H1 (cell line): Measurements from ENCODE around the gene IARS2. TPM values are rescaled to one million over a fixed set of nuclear protein-coding genes. Genes with fewer than 3 reads are reported as not detected.
A peak's percentile ranks its signal among the peaks of the same experiment; 100 is the strongest.

ENCODE experiments used
- CTCF ChIA-PET: fragments of 300-600 bp; sonication (Branson Sonifier 250); formaldehyde crosslinking; loops from one replicate; lab custom pipeline; 2021; ENCODE audit not compliant: partially characterized antibody; lab: Charles Lee
- POLR2A ChIA-PET: fragments of 300-600 bp; sonication (Branson Sonifier 250); formaldehyde crosslinking; loops from one replicate; lab custom pipeline; 2021; ENCODE audit warnings: inconsistent platforms; ENCODE audit not compliant: partially characterized antibody; lab: Charles Lee
- DNase-seq, 2 experiments: peaks; one replicate each; pipeline versions ENCODE4 v3.0.0 to v3.0.0-alpha.2; 2010 to 2022; ENCODE audit warnings: low spot score in 2 of 2, low read depth in 1 of 2, mixed read lengths in 1 of 2
- FAIRE-seq: peaks from 2 replicates; lab custom pipeline; 2011; peaks lifted over from hg19 to GRCh38; lab: Jason Lieb, UNC
- H2AFZ ChIP-seq: 2 replicates; pipeline ENCODE4 v1.8.1; 2012; ENCODE audit warnings: low read length, inconsistent platforms
- H2AK5ac ChIP-seq: 2 replicates; pipeline ENCODE4 v1.6.1; 2013; ENCODE audit warnings: low read depth, low read length
- H2BK120ac ChIP-seq: replicated peaks from 2 replicates; pipeline ENCODE3; 2013; ENCODE audit warnings: low read depth, low read length, inconsistent platforms
- H2BK12ac ChIP-seq: 2 replicates; pipeline ENCODE4 v1.6.1; 2013; ENCODE audit warnings: low read depth, low read length
- H2BK15ac ChIP-seq: 2 replicates; pipeline ENCODE4 v1.6.1; 2013; ENCODE audit warnings: low read length
- H2BK20ac ChIP-seq: 2 replicates; pipeline ENCODE4 v1.6.1; 2013; ENCODE audit warnings: low read length
- H2BK5ac ChIP-seq: 2 replicates; pipeline ENCODE4 v1.6.1; 2013; ENCODE audit warnings: low read depth, low read length
- H3K14ac ChIP-seq: 2 replicates; pipeline ENCODE4 v1.6.1; 2013; ENCODE audit warnings: inconsistent platforms; ENCODE audit not compliant: insufficient read length
- H3K18ac ChIP-seq: 2 replicates; pipeline ENCODE4 v1.6.1; 2013; ENCODE audit warnings: low read length; ENCODE audit errors: extremely low read depth
- H3K23ac ChIP-seq: 2 replicates; pipeline ENCODE4 v1.6.1; 2013; ENCODE audit warnings: inconsistent platforms; ENCODE audit not compliant: insufficient read length
- H3K23me2 ChIP-seq: 2 replicates; pipeline ENCODE4 v1.6.1; 2013; ENCODE audit warnings: low read depth, low read length
- H3K27ac ChIP-seq: 2 replicates; pipeline ENCODE4 v1.6.1; 2011; ENCODE audit warnings: low read depth, low read length, inconsistent platforms
- H3K27me3 ChIP-seq, 4 experiments: replicated peaks in 1 of 4; 1 replicate in 1 of 4; 2 replicates in 3 of 4; pipeline versions ENCODE4 v1.6.1 to v1.8.1; 2011 to 2013; ENCODE audit warnings: low read length in 3 of 4, mild to moderate bottlenecking in 3 of 4, inconsistent platforms in 2 of 4, mixed read lengths in 2 of 4, moderate library complexity in 1 of 4; ENCODE audit not compliant: control insufficient read depth in 3 of 4, insufficient read depth in 3 of 4; ENCODE audit errors: extremely low read depth in 1 of 4
- H3K36me3 ChIP-seq, 4 experiments: 2 replicates each; pipeline versions ENCODE4 v1.6.1 to v1.8.1; 2011 to 2013; ENCODE audit warnings: mild to moderate bottlenecking in 4 of 4, low read length in 3 of 4, moderate library complexity in 2 of 4, control low read depth in 1 of 4, inconsistent platforms in 1 of 4; ENCODE audit not compliant: insufficient read depth in 4 of 4, control insufficient read depth in 2 of 4
- H3K4ac ChIP-seq: replicated peaks from 2 replicates; pipeline ENCODE3; 2013; ENCODE audit warnings: low read length, low read depth, mixed read lengths, inconsistent platforms; ENCODE audit not compliant: insufficient read length
- H3K4me1 ChIP-seq, 4 experiments: replicated peaks in 1 of 4; 1 replicate in 1 of 4; 2 replicates in 3 of 4; pipeline versions ENCODE4 v1.6.1 to v1.8.1; 2011 to 2013; ENCODE audit warnings: low read length in 3 of 4, inconsistent platforms in 2 of 4, mixed read lengths in 1 of 4; ENCODE audit not compliant: insufficient read depth in 4 of 4, control insufficient read depth in 3 of 4
- H3K4me2 ChIP-seq, 2 experiments: 2 replicates each; pipeline versions ENCODE4 v1.6.1 to v1.8.1; 2011 to 2013; ENCODE audit warnings: low read depth in 2 of 2, low read length in 2 of 2, control low read depth in 1 of 2, inconsistent platforms in 1 of 2, mild to moderate bottlenecking in 1 of 2; ENCODE audit not compliant: insufficient read depth in 1 of 2
- H3K4me3 ChIP-seq, 4 experiments: fragments of 200-600, 300-600 bp in 1 of 4; sonication (generic), shearing (Covaris generic), sonication (Bioruptor Twin) in 1 of 4; 2 replicates each; pipeline versions ENCODE4 v1.5.1 to v1.8.1; 2011 to 2016; ENCODE audit warnings: low read length in 4 of 4, low read depth in 3 of 4, control low read depth in 2 of 4, inconsistent platforms in 2 of 4, mild to moderate bottlenecking in 2 of 4, mixed read lengths in 1 of 4, moderate library complexity in 1 of 4; ENCODE audit not compliant: insufficient read depth in 2 of 4; ENCODE audit errors: extremely low read depth in 1 of 4
- H3K56ac ChIP-seq: replicated peaks from 2 replicates; pipeline ENCODE3; 2013; ENCODE audit warnings: low read depth, mild to moderate bottlenecking, mixed read lengths, low read length, inconsistent platforms; ENCODE audit not compliant: insufficient read length
- H3K79me1 ChIP-seq: 2 replicates; pipeline ENCODE4 v1.6.1; 2013; ENCODE audit warnings: low read depth, low read length, control low read depth
- H3K79me2 ChIP-seq, 2 experiments: 2 replicates each; pipeline versions ENCODE4 v1.6.1 to v1.8.1; 2012 to 2013; ENCODE audit warnings: low read length in 2 of 2, mild to moderate bottlenecking in 2 of 2, inconsistent platforms in 1 of 2; ENCODE audit not compliant: insufficient read depth in 2 of 2, control insufficient read depth in 1 of 2
- H3K9ac ChIP-seq, 4 experiments: replicated peaks in 1 of 4; 1 replicate in 1 of 4; 2 replicates in 3 of 4; pipeline versions ENCODE4 v1.6.1 to v1.8.1; 2011 to 2013; ENCODE audit warnings: low read depth in 3 of 4, low read length in 3 of 4, control low read depth in 2 of 4, mild to moderate bottlenecking in 2 of 4, moderate library complexity in 2 of 4, inconsistent platforms in 1 of 4; ENCODE audit errors: extremely low read depth in 1 of 4
- H3K9me3 ChIP-seq, 2 experiments: 2 replicates each; pipeline versions ENCODE4 v1.6.1 to v1.8.1; 2012 to 2013; ENCODE audit warnings: mild to moderate bottlenecking in 2 of 2, moderate library complexity in 2 of 2, control low read depth in 1 of 2, inconsistent platforms in 1 of 2, low read depth in 1 of 2, low read length in 1 of 2, mixed read lengths in 1 of 2; ENCODE audit not compliant: insufficient read depth in 2 of 2
- H4K20me1 ChIP-seq, 2 experiments: replicated peaks in 1 of 2; 2 replicates each; pipeline versions ENCODE3 to v1.8.1; 2011 to 2013; ENCODE audit warnings: inconsistent platforms in 2 of 2, low read length in 2 of 2, mild to moderate bottlenecking in 1 of 2; ENCODE audit not compliant: insufficient read depth in 2 of 2, control insufficient read depth in 1 of 2
- H4K5ac ChIP-seq: 2 replicates; pipeline ENCODE4 v1.6.1; 2013; ENCODE audit warnings: low read length, low read depth, mixed read lengths, inconsistent platforms; ENCODE audit not compliant: insufficient read length
- H4K8ac ChIP-seq: 2 replicates; pipeline ENCODE4 v1.8.0; 2013; ENCODE audit warnings: mild to moderate bottlenecking, moderate library complexity, low read length, inconsistent platforms; ENCODE audit not compliant: insufficient read depth; ENCODE audit errors: extremely low read depth
- H4K91ac ChIP-seq: replicated peaks from 2 replicates; pipeline ENCODE3; 2013; ENCODE audit warnings: low read length, mixed read lengths, inconsistent platforms; ENCODE audit not compliant: insufficient read length
- BACH1 ChIP-seq: IDR thresholded peaks from 2 replicates; pipeline ENCODE4 v1.6.1; 2012; ENCODE audit warnings: low read length, improper control_type of control experiment
- CHD2 ChIP-seq: IDR thresholded peaks from 2 replicates; pipeline ENCODE4 v1.6.1; 2012; ENCODE audit warnings: low read length, improper control_type of control experiment
- CTBP2 ChIP-seq: IDR thresholded peaks from 2 replicates; pipeline ENCODE4 v1.7.0; 2011; ENCODE audit warnings: borderline replicate concordance, mild to moderate bottlenecking, moderate library complexity, mixed read lengths, low read length; ENCODE audit not compliant: insufficient read depth, insufficient read length
- EGR1 ChIP-seq: IDR thresholded peaks from 2 replicates; pipeline ENCODE4 v1.6.1; 2011; ENCODE audit warnings: low read depth, low read length, borderline replicate concordance
- HDAC6 ChIP-seq: IDR thresholded peaks from one replicate; pipeline ENCODE4 v1.7.1; 2012; ENCODE audit warnings: low read depth, mild to moderate bottlenecking, inconsistent platforms, low read length, moderate library complexity
- JUN ChIP-seq: IDR thresholded peaks from 2 replicates; pipeline ENCODE4 v1.6.1; 2011; ENCODE audit warnings: low read depth, mild to moderate bottlenecking, improper control_type of control experiment, low read length
- MAFK ChIP-seq: IDR thresholded peaks from 2 replicates; pipeline ENCODE4 v1.6.1; 2012; ENCODE audit warnings: low read depth, mild to moderate bottlenecking, improper control_type of control experiment, low read length
- NANOG ChIP-seq: IDR thresholded peaks from 2 replicates; pipeline ENCODE4 v1.6.1; 2011; ENCODE audit warnings: low read length, low read depth, mild to moderate bottlenecking, inconsistent platforms; ENCODE audit not compliant: insufficient read depth, poor library complexity, severe bottlenecking
- POLR2A ChIP-seq, 2 experiments: IDR thresholded peaks; 1 replicate in 1 of 2; 2 replicates in 1 of 2; pipeline ENCODE4 v1.6.1; 2011; ENCODE audit warnings: low read depth in 2 of 2, low read length in 2 of 2, mild to moderate bottlenecking in 2 of 2; ENCODE audit errors: control extremely low read depth in 1 of 2
- SAP30 ChIP-seq: fragments of 300-600 bp; sonication (generic); IDR thresholded peaks from 2 replicates; pipeline ENCODE4 v1.7.1; 2012; ENCODE audit warnings: low read length, moderate library complexity, mild to moderate bottlenecking, inconsistent platforms; ENCODE audit not compliant: insufficient read depth, insufficient replicate concordance
- SP1 ChIP-seq: IDR thresholded peaks from 2 replicates; pipeline ENCODE4 v1.6.1; 2011; ENCODE audit warnings: low read depth, low read length
- TAF1 ChIP-seq: IDR thresholded peaks from 2 replicates; pipeline ENCODE4 v1.6.1; 2011; ENCODE audit warnings: mild to moderate bottlenecking, low read depth, low read length
- YY1 ChIP-seq: IDR thresholded peaks from 2 replicates; pipeline ENCODE4 v1.6.1; 2011; ENCODE audit warnings: low read depth, mild to moderate bottlenecking, low read length
- WGBS, 2 experiments: shearing (Covaris generic) in 1 of 2; methylation state at CpG; one replicate each; pipeline versions ENCODE4 v1.1.6 to v1.1.7; 2013 to 2015; ENCODE audit warnings: low lambda C conversion rate in 2 of 2, mixed read lengths in 2 of 2, inconsistent platforms in 1 of 2, low coverage in 1 of 2, missing lambda C conversion rate in 1 of 2; ENCODE audit not compliant: insufficient replicate concordance in 2 of 2, insufficient coverage in 1 of 2, insufficient read length in 1 of 2; ENCODE audit errors: extremely low coverage in 1 of 2, missing lambda C conversion rate in 1 of 2; 5-methylcytosine and 5-hydroxymethylcytosine counted together
- polyA plus RNA-seq, 7 experiments: library from polyadenylated mRNA; depleted of rRNA in 3 of 7; stranded (reverse) in 5 of 7; unstranded in 2 of 7; fragments of >200 nt in 5 of 7; fragments of 200-250 nt in 2 of 7; gene quantifications; 1 replicate in 5 of 7; 2 replicates in 1 of 7; 4 replicates in 1 of 7; pipeline versions ENCODE4 v1.2.1 to v1.2.3, GENCODE V29; 2011 to 2013; ENCODE audit warnings: missing spikeins in 2 of 7, mixed read lengths in 2 of 7
- total RNA-seq: library from RNA; stranded (reverse); fragmentation: NEBNext Ultra II Directional; extraction: Animal tissue kit (Norgen Biotek cat#: 25700); gene quantifications from 2 replicates; pipeline ENCODE4 v1.2.1, GENCODE V29; 2021
- TF ChIP-seq, protein P1 (sequence below): IDR thresholded peaks from 2 replicates; pipeline ENCODE4 v1.6.1; 2012; ENCODE audit warnings: low read length, inconsistent platforms

Gene IARS2
- total and polyA plus RNA-seq, 2 of the 8 experiments (the other 6 are each of a cell fraction or from before 2014, with no cell fraction given): 15.0 to 69.8 TPM

DNA sequence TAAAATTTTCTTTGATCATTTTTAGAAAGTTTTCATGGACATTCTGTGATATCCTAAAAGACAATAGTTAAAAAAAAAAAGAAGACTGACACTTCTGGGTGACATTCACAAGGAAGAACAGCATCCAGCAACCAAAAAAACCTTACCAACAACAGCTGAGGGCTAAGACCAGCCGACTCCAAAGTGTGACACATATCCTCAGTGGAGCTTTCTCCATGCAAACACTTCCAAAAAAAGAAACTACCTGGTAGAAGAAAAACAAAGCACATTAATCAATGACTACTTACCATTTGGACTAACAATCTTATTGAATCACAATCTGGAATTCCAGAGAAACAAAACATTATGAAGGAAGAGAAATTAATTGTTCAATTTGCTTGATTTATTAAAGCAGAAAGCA is 88.2 kb downstream of the IARS2 start:
- H3K27me3 ChIP-seq: no peaks in the 10 kb centered on the region
- H4K8ac ChIP-seq: no peak overlapping the region
- no peak overlapping the region for H2BK20ac ChIP-seq
- no peak overlapping the region for H2AK5ac ChIP-seq
- no peaks in the 10 kb centered on the region for H3K79me1 ChIP-seq
- H3K9me3 ChIP-seq: no peaks in the 10 kb centered on the region
- no peak overlapping the region for H2AFZ ChIP-seq
- H4K20me1 ChIP-seq: peaks cover 0 to 2% of the 10 kb centered on the region in 2 experiments
- CTCF ChIA-PET: interaction anchor here (0.5 to 0.6 kb wide), 2 partner anchors 9 to 196 kb away, joined by 3 to 5 read pairs; no protein-coding TSS in a partner anchor
- H2BK120ac ChIP-seq: no peak overlapping the region
- H3K23ac ChIP-seq: no peak overlapping the region
- POLR2A ChIA-PET: interaction anchor here (0.5 kb wide), 1 partner anchor 261 kb away, joined by 4 read pairs; no protein-coding TSS in a partner anchor
- H3K4me2 ChIP-seq: no peak overlapping the region
- H3K23me2 ChIP-seq: no peaks in the 10 kb centered on the region
- no peak overlapping the region for H3K18ac ChIP-seq
- no peak overlapping the region for H2BK12ac ChIP-seq
- H3K9ac ChIP-seq: no peak overlapping the region
- H4K5ac ChIP-seq: no peak overlapping the region
- WGBS, 2 experiments: 82% methylated on average over 1 of the region's 1 CpG; no CpG with 5 or more reads in 1 of the 2 experiments
- H3K27ac ChIP-seq: no peak overlapping the region
- H3K4me3 ChIP-seq: no peak overlapping the region
- no peaks in the 10 kb centered on the region for H3K79me2 ChIP-seq
- H3K14ac ChIP-seq: no peak overlapping the region
- no peak overlapping the region for H3K56ac ChIP-seq
- H4K91ac ChIP-seq: no peak overlapping the region
- H2BK15ac ChIP-seq: no peak overlapping the region
- no peaks in the 10 kb centered on the region for H3K4me1 ChIP-seq
- H3K4ac ChIP-seq: no peak overlapping the region
- DNase-seq (no peak), FAIRE-seq (peak; percentile 55)
- no peak overlapping the region for H2BK5ac ChIP-seq
- H3K36me3 ChIP-seq: peaks cover 0 to 42% (median 4%) of the 10 kb centered on the region in 4 experiments; a peak in 5 of 8 replicates
- no peak for TF ChIP-seq SAP30
- TF ChIP-seq NANOG: no peak
- no peak for TF ChIP-seq JUN
- TF ChIP-seq BACH1: no peak
- no peak for TF ChIP-seq CTBP2
- TF ChIP-seq HDAC6: no peak
- no peak for TF ChIP-seq MAFK
- TF ChIP-seq SP1: no peak
- no peak for TF ChIP-seq YY1
- no peak for TF ChIP-seq POLR2A (IDR thresholded peaks at IDR 0.05; ENCODE audit: control extremely low read depth in 1 of 2, low read depth in 2 of 2, low read length in 2 of 2)
- TF ChIP-seq EGR1: no peak
- no peak for TF ChIP-seq TAF1
- no peak for TF ChIP-seq CHD2
- TF ChIP-seq, protein P1, sequence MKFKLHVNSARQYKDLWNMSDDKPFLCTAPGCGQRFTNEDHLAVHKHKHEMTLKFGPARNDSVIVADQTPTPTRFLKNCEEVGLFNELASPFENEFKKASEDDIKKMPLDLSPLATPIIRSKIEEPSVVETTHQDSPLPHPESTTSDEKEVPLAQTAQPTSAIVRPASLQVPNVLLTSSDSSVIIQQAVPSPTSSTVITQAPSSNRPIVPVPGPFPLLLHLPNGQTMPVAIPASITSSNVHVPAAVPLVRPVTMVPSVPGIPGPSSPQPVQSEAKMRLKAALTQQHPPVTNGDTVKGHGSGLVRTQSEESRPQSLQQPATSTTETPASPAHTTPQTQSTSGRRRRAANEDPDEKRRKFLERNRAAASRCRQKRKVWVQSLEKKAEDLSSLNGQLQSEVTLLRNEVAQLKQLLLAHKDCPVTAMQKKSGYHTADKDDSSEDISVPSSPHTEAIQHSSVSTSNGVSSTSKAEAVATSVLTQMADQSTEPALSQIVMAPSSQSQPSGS: no peak
